HG03469 (cell line): ENCODE measurements around the gene PWWP2B.

Experiments used
- ATAC-seq: cut with Tn5 transposase; IDR thresholded peaks from one replicate; pipeline ENCODE4 v1.9.1; 2021; ENCODE audit warnings: mild to moderate bottlenecking, moderate library complexity, moderate number of reproducible peaks; ENCODE audit not compliant: unreplicated experiment

The PWWP2B gene

GRCh38 chr10:132416566-132417256 is 19.7 kb downstream of the PWWP2B start:
- no peak for ATAC-seq

- ATAC-seq = no peak
Observed at GRCh38 chr10:132417257-132417910, 20.4 kb downstream of the PWWP2B start.

DNA sequence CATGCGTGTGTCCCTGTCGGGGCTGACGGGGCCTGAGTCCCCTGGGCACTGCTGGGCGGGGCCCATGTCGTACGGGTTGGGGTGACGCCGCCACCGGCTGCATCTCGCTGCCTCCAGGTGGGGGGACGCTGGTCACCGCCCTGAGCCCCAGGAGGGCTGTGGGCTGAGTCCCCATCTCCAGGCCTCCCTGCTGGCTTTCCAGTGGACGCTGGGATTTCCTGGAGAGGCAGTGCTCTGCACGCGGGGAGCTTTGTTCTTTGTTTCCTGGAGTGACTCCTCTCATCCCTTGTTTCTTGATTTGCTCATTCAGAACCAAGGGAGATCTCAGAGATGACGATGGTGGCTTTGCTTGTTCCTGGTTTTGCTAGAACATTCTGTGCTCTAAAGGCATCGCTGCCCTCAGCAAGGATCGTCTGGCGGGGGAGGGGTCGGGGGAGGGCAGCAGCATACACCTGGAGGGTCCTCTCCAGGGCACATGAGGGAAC is 21.0 kb downstream of the PWWP2B start:
- no peak for ATAC-seq

DNA sequence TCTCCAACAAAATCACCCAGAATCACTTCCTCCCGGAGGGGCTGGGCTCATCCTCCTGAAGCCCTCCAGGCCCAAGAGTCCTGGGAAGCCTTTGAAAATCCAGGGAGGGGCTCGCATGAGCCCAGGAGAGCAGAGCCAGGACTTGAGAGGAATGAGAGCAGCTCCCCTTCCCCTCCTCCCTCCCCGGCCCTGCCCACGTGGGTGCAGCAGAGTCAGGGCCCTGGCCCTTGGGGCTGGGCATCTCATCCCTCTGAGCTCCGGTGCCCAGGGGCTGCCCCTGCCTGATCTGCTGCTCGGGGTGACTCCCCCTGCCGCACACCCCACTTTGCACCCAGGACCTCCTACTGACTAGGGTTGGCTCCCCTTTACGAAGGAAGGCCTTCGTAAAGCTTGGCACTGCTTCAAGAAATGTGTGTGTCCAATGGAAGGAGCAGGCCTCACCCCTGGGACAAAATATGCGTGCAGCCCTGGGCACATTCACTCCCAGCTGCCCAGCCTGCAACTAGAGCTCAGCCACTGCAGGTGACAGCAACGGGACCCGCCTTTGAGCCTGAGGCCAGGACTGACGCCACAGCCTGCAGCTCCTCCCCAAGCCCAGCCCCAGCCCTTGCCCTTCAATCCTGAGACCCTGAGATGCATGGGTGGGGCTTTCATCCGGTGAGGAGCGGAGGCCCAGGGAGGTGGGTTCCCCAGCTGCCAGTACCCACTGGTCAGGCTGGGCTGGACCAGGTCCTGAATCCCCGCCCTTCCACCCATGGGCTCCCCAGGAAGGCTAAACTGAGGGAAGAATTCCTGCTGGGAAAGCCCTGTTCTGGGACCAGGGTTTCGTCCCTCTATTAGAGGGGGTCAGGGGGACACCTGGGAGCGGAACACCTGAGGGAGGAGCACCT is 21.8 kb downstream of the PWWP2B start:
- ATAC-seq = no peak

GRCh38 chr10:132419538-132420468 is 22.8 kb downstream of the PWWP2B start:
- no peak for ATAC-seq

DNA sequence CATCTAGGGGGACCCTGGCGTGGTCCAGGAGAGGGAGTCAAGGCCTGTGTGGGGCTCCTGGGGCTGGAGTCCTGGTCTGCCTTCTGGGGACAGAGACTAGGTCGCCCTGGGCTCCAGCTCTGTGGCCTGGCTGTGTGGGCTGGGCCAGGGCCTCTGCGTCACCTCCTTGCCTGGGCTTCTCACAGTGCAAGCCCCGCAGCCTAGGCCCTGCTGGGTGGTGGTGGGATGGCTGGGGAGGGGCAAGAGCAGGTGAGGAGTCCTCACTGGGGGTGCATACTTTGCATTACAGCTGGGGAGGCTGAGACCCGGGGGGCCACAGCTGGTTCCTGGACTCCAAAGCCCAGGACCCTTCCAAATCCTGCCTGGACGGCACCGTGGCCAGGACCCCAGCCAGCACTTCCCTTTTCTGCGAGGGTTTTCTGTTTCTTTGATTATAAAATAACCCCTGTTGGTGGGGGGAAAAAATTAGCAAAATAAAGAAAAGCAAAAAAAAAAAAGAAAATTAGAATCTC is 23.5 kb downstream of the PWWP2B start:
- ATAC-seq = no peak

DNA sequence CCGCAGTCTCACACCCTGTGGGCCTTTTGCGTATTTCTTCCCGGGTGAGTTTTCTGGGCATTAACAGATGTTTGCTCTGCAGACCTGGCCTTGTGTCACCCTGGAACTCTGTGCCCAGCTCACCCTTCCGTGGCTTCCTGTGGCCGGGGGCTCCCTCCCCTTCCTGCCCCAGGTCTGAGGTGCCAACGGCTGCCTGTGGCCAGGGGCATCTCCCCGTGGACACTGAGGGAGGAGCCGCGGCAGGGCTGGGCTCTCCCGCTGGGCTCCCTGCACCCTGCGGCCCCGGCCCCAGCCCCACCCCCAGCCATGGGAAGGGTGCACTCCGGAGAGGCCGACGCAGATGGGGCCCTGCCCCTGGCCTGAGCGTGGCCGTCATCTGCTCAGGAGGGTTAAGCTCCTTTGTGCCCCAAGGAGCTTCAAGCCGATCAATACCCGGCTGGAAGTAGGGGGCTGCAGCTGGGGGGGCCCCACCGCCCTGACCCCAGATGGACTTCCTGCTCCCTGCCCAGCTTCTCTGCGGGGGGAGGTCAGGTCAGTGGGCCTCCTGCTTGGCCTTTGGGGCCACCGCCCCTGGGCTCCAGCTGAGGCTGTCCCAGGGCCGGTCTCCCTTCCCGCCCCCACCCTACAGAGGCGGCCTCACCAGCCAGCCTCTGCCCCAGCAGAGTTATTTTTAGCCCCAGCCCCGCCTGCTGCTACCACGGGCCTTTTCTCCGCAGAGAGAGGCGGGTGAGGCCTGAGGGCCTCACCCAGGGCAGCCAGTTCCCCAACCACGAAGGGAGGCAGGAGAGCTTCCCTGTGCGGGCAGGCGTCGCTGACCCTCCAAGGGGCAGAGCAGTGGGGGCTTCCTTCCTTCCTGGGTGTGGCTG is 24.2 kb downstream of the PWWP2B start:
- ATAC-seq = no peak

DNA sequence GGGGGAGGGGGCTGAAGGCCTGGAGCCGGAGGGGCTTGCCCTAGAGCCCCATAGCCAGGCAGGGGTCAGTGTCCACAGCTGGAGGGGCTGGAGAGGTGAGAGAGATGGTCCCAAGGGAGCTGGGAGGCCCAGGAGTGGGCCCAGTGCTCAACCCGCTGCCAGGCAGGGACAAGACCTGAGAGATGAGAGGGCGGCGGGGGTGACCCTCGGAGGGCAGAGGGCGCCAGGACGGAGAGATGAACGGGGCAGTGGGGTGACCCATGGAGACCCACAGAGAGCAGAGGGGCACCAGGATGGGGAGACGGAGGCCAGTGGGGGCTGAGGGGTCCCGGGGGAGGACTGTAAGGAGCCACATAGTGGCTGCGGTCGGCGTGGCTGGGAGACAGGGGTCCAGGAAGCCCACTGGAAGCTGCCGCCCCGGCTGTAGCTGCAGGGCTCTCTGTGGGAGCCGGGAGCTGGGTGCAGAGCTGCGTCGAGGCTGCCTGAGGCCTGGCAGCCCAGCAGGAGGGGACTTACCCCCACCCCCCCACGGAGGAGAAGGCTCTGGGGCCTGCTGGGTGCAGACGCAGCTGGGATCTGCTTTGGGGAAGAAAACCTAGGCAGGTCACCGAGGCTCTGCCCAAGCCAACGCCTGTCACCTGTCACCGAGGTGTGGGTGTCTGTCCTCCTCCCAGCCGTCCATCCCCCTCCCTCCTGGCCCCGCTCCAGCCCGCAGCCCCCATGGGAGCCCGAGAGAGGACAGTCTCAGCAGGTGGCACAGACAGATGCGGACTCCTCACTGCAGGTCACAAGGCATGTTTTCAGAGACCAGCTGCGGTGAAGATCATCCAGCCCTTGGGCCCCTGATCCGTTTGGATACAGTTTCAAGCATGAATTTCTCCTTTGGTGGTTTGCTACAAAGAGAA is 25.1 kb downstream of the PWWP2B start:
- ATAC-seq = no peak

- ATAC-seq = no peak
Observed at GRCh38 chr10:132422903-132423825, 26.2 kb downstream of the PWWP2B start.

- no peak for ATAC-seq
Observed at GRCh38 chr10:132423966-132424861, 27.2 kb downstream of the PWWP2B start.

DNA sequence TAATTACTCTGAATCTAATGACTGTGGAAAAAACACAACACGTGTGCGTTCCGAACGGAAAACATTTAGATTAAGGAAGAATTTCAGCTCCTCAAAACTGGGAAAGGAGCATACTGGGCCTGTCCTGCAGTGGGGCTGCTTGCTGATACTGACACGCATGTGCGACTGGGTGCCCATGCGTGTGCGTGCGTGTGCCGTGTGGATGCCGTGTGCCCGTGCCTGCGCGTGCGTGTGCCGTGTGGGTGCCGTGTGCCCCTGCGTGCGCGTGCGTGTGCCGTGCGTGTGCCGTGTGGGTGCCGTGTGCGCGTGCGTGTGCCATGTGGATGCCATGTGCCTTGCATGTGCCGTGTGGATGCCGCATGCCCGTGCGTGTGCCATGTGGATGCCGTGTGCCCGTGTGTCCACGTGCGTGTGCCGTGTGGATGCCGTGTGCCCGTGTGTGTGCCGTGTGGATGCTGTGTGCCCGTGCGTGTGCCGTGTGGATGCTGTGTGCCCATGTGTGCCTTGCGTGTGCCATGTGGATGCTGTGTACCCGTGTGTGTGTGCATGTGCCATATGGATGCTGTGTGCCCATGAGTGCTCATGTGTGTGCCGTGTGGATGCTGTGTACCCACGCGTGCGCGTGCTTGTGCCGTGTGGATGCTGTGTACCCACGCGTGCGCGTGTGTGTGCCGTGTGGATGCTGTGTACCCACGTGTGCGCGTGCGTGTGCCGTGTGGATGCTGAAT is 28.2 kb downstream of the PWWP2B start:
- no peak for ATAC-seq

- no peak for ATAC-seq
Observed at GRCh38 chr10:132425757-132426155, 28.8 kb downstream of the PWWP2B start.

GRCh38 chr10:132427006-132427771 is 30.2 kb downstream of the PWWP2B start:
- no peak for ATAC-seq

- ATAC-seq = no peak
Observed at GRCh38 chr10:132427939-132428367, 31.0 kb downstream of the PWWP2B start.
